HepG2 (cell line): Measurements from ENCODE around the gene WDFY1. TPM values are rescaled to one million over a fixed set of nuclear protein-coding genes. Genes with fewer than 3 reads are reported as not detected.
A peak's percentile ranks its signal among the peaks of the same experiment; 100 is the strongest.

Source experiments
- FIP1L1 ChIP-seq: fragments of 200-400 bp; formaldehyde crosslinking; IDR thresholded peaks from 2 replicates; pipeline ENCODE4 v1.6.1; 2018; ENCODE audit warnings: low read depth, mild to moderate bottlenecking, low read length, moderate library complexity, borderline replicate concordance; ENCODE audit not compliant: insufficient read depth
- GZF1 ChIP-seq: sonication (generic); formaldehyde crosslinking; IDR thresholded peaks from 2 replicates; pipeline ENCODE4 v1.5.1; 2020; ENCODE audit warnings: mild to moderate bottlenecking, missing genetic modification reagents
- HDAC6 ChIP-seq: fragments of 200-600 bp; sonication (generic); IDR thresholded peaks from 2 replicates; pipeline ENCODE4 v1.7.0; 2017; ENCODE audit warnings: mild to moderate bottlenecking, antibody characterized with exemption, low read length, low read depth
- HMGA1 ChIP-seq: sonication (generic); formaldehyde crosslinking; conservative IDR thresholded peaks from 2 replicates; pipeline ENCODE4 v1.4.0; 2020; ENCODE audit warnings: missing genetic modification reagents
- HOXA5 ChIP-seq: sonication (generic); formaldehyde crosslinking; IDR thresholded peaks from 2 replicates; pipeline ENCODE4 v1.4.0; 2020; ENCODE audit warnings: missing genetic modification reagents
- MATR3 ChIP-seq: sonication (generic); formaldehyde crosslinking; IDR thresholded peaks from 2 replicates; pipeline ENCODE4 v1.4.0; 2020; ENCODE audit warnings: missing genetic modification reagents
- MTF1 ChIP-seq: sonication (generic); formaldehyde crosslinking; IDR thresholded peaks from 2 replicates; pipeline ENCODE4 v1.5.0; 2020; ENCODE audit warnings: missing genetic modification reagents
- RXRA ChIP-seq: sonication (generic); formaldehyde crosslinking; IDR thresholded peaks from 2 replicates; pipeline ENCODE4 v1.5.1; 2020; ENCODE audit warnings: missing genetic modification reagents
- SUZ12 ChIP-seq: fragments of 150-350 bp; IDR thresholded peaks from 2 replicates; pipeline ENCODE4 v1.6.1; 2014; ENCODE audit warnings: low read depth, low read length
- TBX2 ChIP-seq: sonication (generic); formaldehyde crosslinking; IDR thresholded peaks from 2 replicates; pipeline ENCODE4 v1.5.0; 2020; ENCODE audit warnings: missing genetic modification reagents, mild to moderate bottlenecking, borderline replicate concordance
- U2AF2 ChIP-seq: fragments of 200-400 bp; formaldehyde crosslinking; IDR thresholded peaks from 2 replicates; pipeline ENCODE4 v1.6.1; 2017; ENCODE audit warnings: low read depth, mild to moderate bottlenecking, low read length
- ZFP36 ChIP-seq: fragments of 150-350 bp; IDR thresholded peaks from 2 replicates; pipeline ENCODE4 v1.6.1; 2018; ENCODE audit warnings: borderline replicate concordance, low read length, low read depth; ENCODE audit not compliant: partially characterized antibody
- ZFP90 ChIP-seq: sonication (generic); formaldehyde crosslinking; IDR thresholded peaks from 2 replicates; pipeline ENCODE4 v1.8.0; 2022; ENCODE audit warnings: missing genetic modification reagents, mild to moderate bottlenecking, inconsistent platforms, borderline replicate concordance
- ZNF235 ChIP-seq: sonication (generic); formaldehyde crosslinking; IDR thresholded peaks from 2 replicates; pipeline ENCODE4 v1.8.1; 2023; ENCODE audit warnings: mild to moderate bottlenecking, missing genetic modification reagents, borderline replicate concordance
- ZNF430 ChIP-seq: sonication (generic); formaldehyde crosslinking; IDR thresholded peaks from 2 replicates; pipeline ENCODE4 v1.9.0; 2021; ENCODE audit warnings: mild to moderate bottlenecking, missing genetic modification reagents
- ZNF629 ChIP-seq: sonication (generic); formaldehyde crosslinking; conservative IDR thresholded peaks from 2 replicates; pipeline ENCODE4 v1.5.0; 2020; ENCODE audit warnings: missing genetic modification reagents
- ZNF678 ChIP-seq: sonication (generic); formaldehyde crosslinking; IDR thresholded peaks from 2 replicates; pipeline ENCODE4 v1.4.0; 2020; ENCODE audit warnings: mild to moderate bottlenecking, missing genetic modification reagents
- ZNF737 ChIP-seq: sonication (generic); formaldehyde crosslinking; IDR thresholded peaks from 2 replicates; pipeline ENCODE4 v1.5.0; 2020; ENCODE audit warnings: missing genetic modification reagents, mild to moderate bottlenecking, borderline replicate concordance
- ZNF788 ChIP-seq: sonication (generic); formaldehyde crosslinking; IDR thresholded peaks from 2 replicates; pipeline ENCODE4 v1.5.0; 2020; ENCODE audit warnings: mild to moderate bottlenecking, missing genetic modification reagents, borderline replicate concordance
- polyA plus RNA-seq, 8 experiments: library from polyadenylated mRNA; depleted of rRNA in 3 of 8; stranded (reverse) in 7 of 8; unstranded in 1 of 8; fragments of >200 nt; fragmentation: Illumina TruSeq in 4 of 8; extraction: Trizol in 4 of 8; gene quantifications; 2 replicates each; pipeline versions ENCODE4 v1.2.1 to v1.2.3, GENCODE V29; 2011 to 2016; ENCODE audit warnings: low read depth in 4 of 8, missing spikeins in 1 of 8, mixed read lengths in 1 of 8; ENCODE audit not compliant: insufficient read depth in 1 of 8
- total RNA-seq, 5 experiments: library from RNA; depleted of rRNA; stranded (reverse); fragments of >200 nt; fragmentation: Illumina TruSeq; extraction: Trizol; gene quantifications; 2 replicates each; pipeline ENCODE4 v1.2.3, GENCODE V29; 2016; ENCODE audit warnings: low read depth in 1 of 5
- TF ChIP-seq, protein P1 (sequence below): sonication (generic); formaldehyde crosslinking; IDR thresholded peaks from 2 replicates; pipeline ENCODE4 v1.4.0; 2020; ENCODE audit warnings: missing genetic modification reagents
- TF ChIP-seq, protein P2 (sequence below): sonication (generic); formaldehyde crosslinking; IDR thresholded peaks from 2 replicates; pipeline ENCODE4 v1.9.0; 2022; ENCODE audit warnings: low read depth, missing genetic modification reagents
- TF ChIP-seq, protein P3 (sequence below): sonication (generic); formaldehyde crosslinking; IDR thresholded peaks from 2 replicates; pipeline ENCODE4 v1.4.0; 2020; ENCODE audit warnings: low read depth, missing genetic modification reagents
- TF ChIP-seq, protein P4 (sequence below): sonication (generic); formaldehyde crosslinking; IDR thresholded peaks from 2 replicates; pipeline ENCODE4 v1.8.1; 2023; ENCODE audit warnings: missing genetic modification reagents, mild to moderate bottlenecking, borderline replicate concordance

Gene WDFY1
- total and polyA plus RNA-seq, 2 of the 13 experiments (the other 11 are each of a cell fraction or from before 2014, with no cell fraction given) = 77.0 to 78.4 TPM

DNA sequence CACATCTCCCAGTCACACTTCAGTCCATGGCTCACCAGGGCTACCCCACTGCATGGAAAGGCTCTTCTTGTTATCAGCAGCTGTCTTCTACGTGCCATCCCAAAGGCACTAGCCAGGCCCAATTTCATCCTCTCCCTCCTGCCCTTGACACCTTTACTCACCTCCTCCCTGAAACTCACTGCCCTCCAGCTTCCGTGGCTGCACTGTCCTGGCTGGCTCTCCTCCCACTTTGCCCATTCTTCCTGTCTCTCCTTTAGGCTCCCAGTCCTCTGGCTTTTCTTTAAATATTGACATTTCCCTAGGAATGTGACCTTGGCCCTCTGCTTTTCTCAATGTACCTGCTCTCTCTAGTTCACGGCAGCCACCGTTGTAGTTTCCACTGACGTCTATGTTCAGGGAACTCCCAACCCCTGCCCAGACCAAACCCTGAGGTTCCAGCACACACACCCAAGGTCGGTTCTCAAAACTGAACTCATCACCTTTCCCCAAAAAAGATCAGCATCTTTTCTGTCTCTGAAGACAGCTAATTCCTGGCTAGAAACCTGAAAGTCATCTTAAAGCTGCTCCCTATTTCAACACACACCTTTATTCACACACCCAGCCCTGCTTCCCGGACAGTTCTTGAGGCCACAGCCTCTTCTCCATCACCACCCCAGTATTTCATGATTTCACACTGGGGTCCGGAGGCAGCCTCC is 36.7 kb downstream of the WDFY1 start (continued):
- TF ChIP-seq GZF1 (CRISPR knock-in tag) (peak; percentile 96), ZNF788 (CRISPR knock-in tag) (peak; percentile 90; the same call in 1 of the 2 replicates), ZNF678 (no peak), FIP1L1 (no peak), RXRA (peak; percentile 93), SUZ12 (no peak), HMGA1 (no peak), ZFP36 (no peak), ZFP90 (CRISPR knock-in tag) (peak; percentile 92), MTF1 (CRISPR knock-in tag) (no peak), ZNF629 (peak; percentile 70), TBX2 (CRISPR knock-in tag) (peak; percentile 97), ZNF737 (no peak), HDAC6 (no peak), U2AF2 (no peak), ZNF430 (CRISPR knock-in tag) (peak; percentile 76), ZNF235 (CRISPR knock-in tag) (no peak), MATR3 (CRISPR knock-in tag) (no peak), HOXA5 (peak; percentile 91)
- TF ChIP-seq, protein P1, sequence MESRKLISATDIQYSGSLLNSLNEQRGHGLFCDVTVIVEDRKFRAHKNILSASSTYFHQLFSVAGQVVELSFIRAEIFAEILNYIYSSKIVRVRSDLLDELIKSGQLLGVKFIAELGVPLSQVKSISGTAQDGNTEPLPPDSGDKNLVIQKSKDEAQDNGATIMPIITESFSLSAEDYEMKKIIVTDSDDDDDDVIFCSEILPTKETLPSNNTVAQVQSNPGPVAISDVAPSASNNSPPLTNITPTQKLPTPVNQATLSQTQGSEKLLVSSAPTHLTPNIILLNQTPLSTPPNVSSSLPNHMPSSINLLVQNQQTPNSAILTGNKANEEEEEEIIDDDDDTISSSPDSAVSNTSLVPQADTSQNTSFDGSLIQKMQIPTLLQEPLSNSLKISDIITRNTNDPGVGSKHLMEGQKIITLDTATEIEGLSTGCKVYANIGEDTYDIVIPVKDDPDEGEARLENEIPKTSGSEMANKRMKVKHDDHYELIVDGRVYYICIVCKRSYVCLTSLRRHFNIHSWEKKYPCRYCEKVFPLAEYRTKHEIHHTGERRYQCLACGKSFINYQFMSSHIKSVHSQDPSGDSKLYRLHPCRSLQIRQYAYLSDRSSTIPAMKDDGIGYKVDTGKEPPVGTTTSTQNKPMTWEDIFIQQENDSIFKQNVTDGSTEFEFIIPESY (CRISPR knock-in tag) = no peak
- TF ChIP-seq, protein P2, sequence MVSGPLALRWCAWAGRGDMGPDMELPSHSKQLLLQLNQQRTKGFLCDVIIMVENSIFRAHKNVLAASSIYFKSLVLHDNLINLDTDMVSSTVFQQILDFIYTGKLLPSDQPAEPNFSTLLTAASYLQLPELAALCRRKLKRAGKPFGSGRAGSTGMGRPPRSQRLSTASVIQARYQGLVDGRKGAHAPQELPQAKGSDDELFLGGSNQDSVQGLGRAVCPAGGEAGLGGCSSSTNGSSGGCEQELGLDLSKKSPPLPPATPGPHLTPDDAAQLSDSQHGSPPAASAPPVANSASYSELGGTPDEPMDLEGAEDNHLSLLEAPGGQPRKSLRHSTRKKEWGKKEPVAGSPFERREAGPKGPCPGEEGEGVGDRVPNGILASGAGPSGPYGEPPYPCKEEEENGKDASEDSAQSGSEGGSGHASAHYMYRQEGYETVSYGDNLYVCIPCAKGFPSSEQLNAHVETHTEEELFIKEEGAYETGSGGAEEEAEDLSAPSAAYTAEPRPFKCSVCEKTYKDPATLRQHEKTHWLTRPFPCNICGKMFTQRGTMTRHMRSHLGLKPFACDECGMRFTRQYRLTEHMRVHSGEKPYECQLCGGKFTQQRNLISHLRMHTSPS (CRISPR knock-in tag) = peak; percentile 83
- TF ChIP-seq, protein P3, sequence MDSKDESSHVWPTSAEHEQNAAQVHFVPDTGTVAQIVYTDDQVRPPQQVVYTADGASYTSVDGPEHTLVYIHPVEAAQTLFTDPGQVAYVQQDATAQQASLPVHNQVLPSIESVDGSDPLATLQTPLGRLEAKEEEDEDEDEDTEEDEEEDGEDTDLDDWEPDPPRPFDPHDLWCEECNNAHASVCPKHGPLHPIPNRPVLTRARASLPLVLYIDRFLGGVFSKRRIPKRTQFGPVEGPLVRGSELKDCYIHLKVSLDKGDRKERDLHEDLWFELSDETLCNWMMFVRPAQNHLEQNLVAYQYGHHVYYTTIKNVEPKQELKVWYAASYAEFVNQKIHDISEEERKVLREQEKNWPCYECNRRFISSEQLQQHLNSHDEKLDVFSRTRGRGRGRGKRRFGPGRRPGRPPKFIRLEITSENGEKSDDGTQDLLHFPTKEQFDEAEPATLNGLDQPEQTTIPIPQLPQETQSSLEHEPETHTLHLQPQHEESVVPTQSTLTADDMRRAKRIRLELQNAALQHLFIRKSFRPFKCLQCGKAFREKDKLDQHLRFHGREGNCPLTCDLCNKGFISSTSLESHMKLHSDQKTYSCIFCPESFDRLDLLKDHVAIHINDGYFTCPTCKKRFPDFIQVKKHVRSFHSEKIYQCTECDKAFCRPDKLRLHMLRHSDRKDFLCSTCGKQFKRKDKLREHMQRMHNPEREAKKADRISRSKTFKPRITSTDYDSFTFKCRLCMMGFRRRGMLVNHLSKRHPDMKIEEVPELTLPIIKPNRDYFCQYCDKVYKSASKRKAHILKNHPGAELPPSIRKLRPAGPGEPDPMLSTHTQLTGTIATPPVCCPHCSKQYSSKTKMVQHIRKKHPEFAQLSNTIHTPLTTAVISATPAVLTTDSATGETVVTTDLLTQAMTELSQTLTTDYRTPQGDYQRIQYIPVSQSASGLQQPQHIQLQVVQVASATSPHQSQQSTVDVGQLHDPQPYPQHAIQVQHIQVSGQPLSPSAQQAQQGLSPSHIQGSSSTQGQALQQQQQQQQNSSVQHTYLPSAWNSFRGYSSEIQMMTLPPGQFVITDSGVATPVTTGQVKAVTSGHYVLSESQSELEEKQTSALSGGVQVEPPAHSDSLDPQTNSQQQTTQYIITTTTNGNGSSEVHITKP (CRISPR knock-in tag) = no peak; the same call in 1 of the 2 replicates
- TF ChIP-seq, protein P4, sequence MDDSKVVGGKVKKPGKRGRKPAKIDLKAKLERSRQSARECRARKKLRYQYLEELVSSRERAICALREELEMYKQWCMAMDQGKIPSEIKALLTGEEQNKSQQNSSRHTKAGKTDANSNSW = no peak
